ENCODE data around the gene HVCN1. TPM values are rescaled to one million over a fixed set of nuclear protein-coding genes. Genes with fewer than 3 reads are reported as not detected.
"Not testable (repeated sequence)": the region's sequence is repeated elsewhere in the genome, so short reads cannot be mapped to it uniquely, and the experiment has no call there.

The HVCN1 gene
- polyA plus RNA-seq, 1 donor = 4.7 TPM

- DNase-seq (ENCODE audit: low read depth) = no peak
These were observed 72.3 kb downstream of the HVCN1 start for GRCh38 chr12:110616471-110617115.

- DNase-seq (ENCODE audit: low read depth) = no peak
These were observed 73.7 kb downstream of the HVCN1 start for GRCh38 chr12:110615171-110615570.

- DNase-seq (ENCODE audit: low read depth) = peak; percentile 84
These were observed 74.9 kb downstream of the HVCN1 start, which contains the start of gene TCTN1 for GRCh38 chr12:110613771-110614684. Gene TCTN1 (plus strand): TSS chr12:110614129. CDS start chr12:110614183, 54 bp downstream.

GRCh38 chr12:110613071-110613770 is 75.7 kb downstream of the HVCN1 start:
- DNase-seq (ENCODE audit: low read depth) = no peak

GRCh38 chr12:110606253-110606611 is 82.7 kb downstream of the HVCN1 start:
- no peak for DNase-seq (ENCODE audit: low read depth)

GRCh38 chr12:110602085-110602814 is 86.7 kb downstream of the HVCN1 start:
- DNase-seq (ENCODE audit: low read depth) = not testable (repeated sequence)

- DNase-seq (ENCODE audit: low read depth) = no peak
These were observed 88.7 kb downstream of the HVCN1 start for GRCh38 chr12:110600254-110600653.

- DNase-seq (ENCODE audit: low read depth) = no peak
These were observed 89.6 kb downstream of the HVCN1 start for GRCh38 chr12:110599334-110599733.

Other genes starting within 250 kb of the HVCN1 start
- gene ARPC3, start 238.8 kb downstream of the HVCN1 start, polyA plus RNA-seq (ENCODE audit: insufficient read length) = 120 TPM
- 22.3 TPM for gene GPN3, start 220.9 kb downstream of the HVCN1 start, polyA plus RNA-seq (ENCODE audit: insufficient read length)
- gene FAM216A, start 220.3 kb downstream of the HVCN1 start, polyA plus RNA-seq (ENCODE audit: insufficient read length) = 15.1 TPM
- 129 TPM for gene VPS29, start 187.0 kb downstream of the HVCN1 start, polyA plus RNA-seq (ENCODE audit: insufficient read length)
- gene RAD9B, start 186.8 kb downstream of the HVCN1 start, polyA plus RNA-seq (ENCODE audit: insufficient read length) = 4.4 TPM
- 10.6 TPM for gene PPTC7, start 105.8 kb downstream of the HVCN1 start, polyA plus RNA-seq (ENCODE audit: insufficient read length)
- gene TCTN1, start 75.0 kb downstream of the HVCN1 start, polyA plus RNA-seq (ENCODE audit: insufficient read length) = 19.9 TPM
- 130 TPM for gene PPP1CC, start 53.8 kb upstream of the HVCN1 start, polyA plus RNA-seq (ENCODE audit: insufficient read length)
- gene CCDC63, start 157.9 kb upstream of the HVCN1 start, polyA plus RNA-seq (ENCODE audit: insufficient read length) = 0.11 TPM
- 1,082 TPM for gene MYL2, start 231.5 kb upstream of the HVCN1 start, polyA plus RNA-seq (ENCODE audit: insufficient read length)